RWPE1 (cell line): ENCODE results near the gene GRIFIN.

Experiments used
- CTCF ChIA-PET: fragments of 350-600 bp; sonication (Branson Sonifier 250); formaldehyde crosslinking; extraction: SDS; loops from one replicate; lab custom pipeline; 2021; lab: Yijun Ruan, JAX
- POLR2A ChIA-PET: fragments of 400-600 bp; formaldehyde crosslinking; extraction: SDS; loops from one replicate; lab custom pipeline; 2020; ENCODE audit warnings: antibody characterized with exemption; ENCODE audit not compliant: low non-redundant PET; lab: Yijun Ruan, JAX
- DNase-seq: peaks from one replicate; pipeline ENCODE4 v3.0.0; 2012; ENCODE audit warnings: low spot score
- H3K27ac ChIP-seq: fragments of 450-650 bp; 2 replicates; pipeline ENCODE4 v1.5.1; 2017
- TF ChIP-seq, protein P1 (sequence below): fragments of 450-650 bp; conservative IDR thresholded peaks from 2 replicates; pipeline ENCODE4 v1.5.1; 2017; ENCODE audit warnings: low read depth, mild to moderate bottlenecking

GRIFIN gene

DNA sequence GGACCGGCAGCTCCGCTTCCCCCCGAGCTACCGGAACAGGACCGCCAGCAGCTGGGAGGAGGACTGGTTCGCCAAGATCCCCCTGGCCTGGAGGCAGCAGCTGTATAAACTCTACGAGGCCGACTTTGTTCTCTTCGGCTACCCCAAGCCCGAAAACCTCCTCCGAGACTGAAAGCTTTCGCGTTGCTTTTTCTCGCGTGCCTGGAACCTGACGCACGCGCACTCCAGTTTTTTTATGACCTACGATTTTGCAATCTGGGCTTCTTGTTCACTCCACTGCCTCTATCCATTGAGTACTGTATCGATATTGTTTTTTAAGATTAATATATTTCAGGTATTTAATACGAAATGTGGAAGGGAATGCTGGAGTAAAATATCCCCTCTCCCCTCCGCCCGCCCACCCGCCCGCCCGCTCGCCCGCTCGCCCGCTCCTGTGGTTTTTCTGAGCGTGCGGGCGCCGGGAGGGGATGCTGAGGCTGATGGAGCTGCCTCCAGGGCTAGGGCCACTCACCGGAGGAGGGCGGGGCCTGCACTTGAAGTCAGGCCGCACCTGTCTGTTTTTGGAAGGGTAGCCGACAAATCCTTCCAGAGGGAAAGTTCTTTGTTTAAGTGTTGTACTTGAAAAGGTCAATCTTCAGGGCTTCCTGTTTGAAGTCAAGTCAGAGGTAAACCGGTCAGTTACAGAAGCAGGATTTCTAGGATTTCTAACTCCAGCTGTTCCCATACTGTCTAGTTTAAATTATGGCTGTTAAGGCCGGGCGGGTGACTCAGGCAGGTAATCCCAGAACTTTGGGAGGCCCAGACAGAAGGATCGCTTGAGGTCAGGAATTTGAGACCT lies 42.3 kb downstream of the GRIFIN start:
- no peak overlapping the region for H3K27ac ChIP-seq
- ChIA-PET POLR2A (no interaction called here), CTCF (no interaction called here)
- TF ChIP-seq, protein P1, sequence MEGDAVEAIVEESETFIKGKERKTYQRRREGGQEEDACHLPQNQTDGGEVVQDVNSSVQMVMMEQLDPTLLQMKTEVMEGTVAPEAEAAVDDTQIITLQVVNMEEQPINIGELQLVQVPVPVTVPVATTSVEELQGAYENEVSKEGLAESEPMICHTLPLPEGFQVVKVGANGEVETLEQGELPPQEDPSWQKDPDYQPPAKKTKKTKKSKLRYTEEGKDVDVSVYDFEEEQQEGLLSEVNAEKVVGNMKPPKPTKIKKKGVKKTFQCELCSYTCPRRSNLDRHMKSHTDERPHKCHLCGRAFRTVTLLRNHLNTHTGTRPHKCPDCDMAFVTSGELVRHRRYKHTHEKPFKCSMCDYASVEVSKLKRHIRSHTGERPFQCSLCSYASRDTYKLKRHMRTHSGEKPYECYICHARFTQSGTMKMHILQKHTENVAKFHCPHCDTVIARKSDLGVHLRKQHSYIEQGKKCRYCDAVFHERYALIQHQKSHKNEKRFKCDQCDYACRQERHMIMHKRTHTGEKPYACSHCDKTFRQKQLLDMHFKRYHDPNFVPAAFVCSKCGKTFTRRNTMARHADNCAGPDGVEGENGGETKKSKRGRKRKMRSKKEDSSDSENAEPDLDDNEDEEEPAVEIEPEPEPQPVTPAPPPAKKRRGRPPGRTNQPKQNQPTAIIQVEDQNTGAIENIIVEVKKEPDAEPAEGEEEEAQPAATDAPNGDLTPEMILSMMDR, result no peak
- DNase-seq, result no peak

DNA sequence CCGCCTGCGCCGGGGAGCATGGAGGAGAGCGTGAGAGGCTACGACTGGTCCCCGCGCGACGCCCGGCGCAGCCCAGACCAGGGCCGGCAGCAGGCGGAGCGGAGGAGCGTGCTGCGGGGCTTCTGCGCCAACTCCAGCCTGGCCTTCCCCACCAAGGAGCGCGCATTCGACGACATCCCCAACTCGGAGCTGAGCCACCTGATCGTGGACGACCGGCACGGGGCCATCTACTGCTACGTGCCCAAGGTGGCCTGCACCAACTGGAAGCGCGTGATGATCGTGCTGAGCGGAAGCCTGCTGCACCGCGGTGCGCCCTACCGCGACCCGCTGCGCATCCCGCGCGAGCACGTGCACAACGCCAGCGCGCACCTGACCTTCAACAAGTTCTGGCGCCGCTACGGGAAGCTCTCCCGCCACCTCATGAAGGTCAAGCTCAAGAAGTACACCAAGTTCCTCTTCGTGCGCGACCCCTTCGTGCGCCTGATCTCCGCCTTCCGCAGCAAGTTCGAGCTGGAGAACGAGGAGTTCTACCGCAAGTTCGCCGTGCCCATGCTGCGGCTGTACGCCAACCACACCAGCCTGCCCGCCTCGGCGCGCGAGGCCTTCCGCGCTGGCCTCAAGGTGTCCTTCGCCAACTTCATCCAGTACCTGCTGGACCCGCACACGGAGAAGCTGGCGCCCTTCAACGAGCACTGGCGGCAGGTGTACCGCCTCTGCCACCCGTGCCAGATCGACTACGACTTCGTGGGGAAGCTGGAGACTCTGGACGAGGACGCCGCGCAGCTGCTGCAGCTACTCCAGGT lies 43.1 kb downstream of the GRIFIN start:
- no peak for DNase-seq
- ChIA-PET POLR2A (no interaction called here), CTCF (interaction anchor here (0.6 to 0.7 kb wide), 3 partner anchors 49 to 457 kb away, joined by 3 to 5 read pairs (median 4); no protein-coding TSS in a partner anchor)
- no peak overlapping the region for H3K27ac ChIP-seq
- TF ChIP-seq, protein P1, result no peak

DNA sequence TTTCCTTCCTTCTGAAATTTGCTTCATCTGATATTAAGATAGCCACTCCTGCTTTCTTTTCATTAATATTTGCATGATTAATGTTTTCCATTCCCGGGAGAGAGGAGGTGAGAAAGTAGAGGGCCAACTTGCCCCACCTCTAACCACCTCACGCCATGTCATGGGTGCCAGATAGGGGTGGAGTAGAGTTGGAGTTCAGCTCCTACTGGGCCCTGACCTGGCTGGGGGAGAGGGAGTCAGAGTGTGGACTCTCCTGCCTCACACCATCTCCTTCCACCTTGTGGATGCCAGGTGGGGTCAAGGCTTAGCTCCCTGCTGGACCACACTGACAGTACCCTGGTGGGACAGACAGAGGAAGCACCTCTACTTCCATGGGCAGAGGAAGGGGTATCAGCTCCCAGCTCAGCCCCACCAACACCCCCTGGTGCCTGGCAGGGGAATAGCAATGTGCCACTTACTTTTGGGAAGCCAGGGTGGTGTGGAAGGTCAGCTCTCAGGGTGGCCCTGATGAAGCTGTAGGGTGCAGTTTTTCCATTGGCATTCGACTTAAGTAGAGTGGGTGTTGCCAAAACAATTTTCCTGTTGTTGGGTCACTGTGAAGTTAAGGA lies 44.8 kb downstream of the GRIFIN start:
- DNase-seq, result peak; percentile 27
- no peak overlapping the region for H3K27ac ChIP-seq
- TF ChIP-seq, protein P1, result no peak; the same call in 1 of the 2 replicates
- ChIA-PET POLR2A (interaction anchor here (0.7 kb wide), 1 partner anchor 38 kb away, joined by 12 read pairs; no protein-coding TSS in a partner anchor), CTCF (interaction anchor here (0.5 to 1.0 kb wide), 6 partner anchors 11 to 839 kb away, joined by 3 to 4 read pairs (median 4); no protein-coding TSS in a partner anchor)

DNA sequence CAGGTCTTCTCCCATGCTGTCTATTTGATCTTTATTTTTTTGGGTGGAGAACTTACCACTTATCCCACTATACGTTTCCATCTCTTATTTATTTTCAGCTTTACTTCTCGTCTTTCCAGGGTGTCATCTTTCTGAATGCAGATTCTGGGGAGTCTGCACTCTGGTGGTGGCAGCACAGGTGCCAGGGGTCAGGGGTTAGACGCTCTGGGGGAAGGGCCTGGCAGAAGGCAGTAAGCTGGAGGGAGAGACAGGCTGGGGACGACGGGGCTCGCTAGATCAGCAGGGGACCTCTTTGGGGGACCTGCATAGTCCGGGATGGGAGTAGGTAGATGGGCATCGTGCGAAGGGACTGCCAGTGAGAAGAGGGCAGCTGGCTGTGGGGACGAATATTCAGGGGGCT lies 50.4 kb downstream of the GRIFIN start:
- ChIA-PET CTCF (interaction anchor here (0.5 to 0.9 kb wide), 2 partner anchors 58 to 410 kb away, joined by 3 to 4 read pairs; no protein-coding TSS in a partner anchor), POLR2A (no interaction called here)
- H3K27ac ChIP-seq, result no peak overlapping the region
- DNase-seq, result no peak
- TF ChIP-seq, protein P1, result no peak
